Esophagus muscularis mucosa (tissue), 4 donors: Measurements from ENCODE around the gene CENPC. TPM values are rescaled to one million over a fixed set of nuclear protein-coding genes. Genes with fewer than 3 reads are reported as not detected.
"Not testable (repeated sequence)": the region's sequence is repeated elsewhere in the genome, so short reads cannot be mapped to it uniquely, and the experiment has no call there.

Experiments
- DNase-seq: peaks from one replicate; pipeline ENCODE4 v3.0.0-alpha.2; 2017; ENCODE audit errors: extremely low spot score
- H3K27ac ChIP-seq, 4 donors: fragments of 200-600 bp; sonication (generic); replicated peaks in 1 of 4; 1 replicate in 3 of 4; 2 replicates in 1 of 4; pipeline ENCODE4 v1.5.1; 2016 to 2019; ENCODE audit warnings: mild to moderate bottlenecking in 1 of 4
- H3K27me3 ChIP-seq, 4 donors: fragments of 200-600 bp; sonication (generic); one replicate each; pipeline versions ENCODE4 v1.5.1 to v1.6.0; 2016 to 2019
- H3K36me3 ChIP-seq, 4 donors: fragments of 200-600 bp; sonication (generic); one replicate each; pipeline ENCODE4 v1.5.1; 2016 to 2019
- H3K4me1 ChIP-seq, 4 donors: fragments of 200-600 bp; sonication (generic); one replicate each; pipeline ENCODE4 v1.5.1; 2016 to 2019
- H3K4me3 ChIP-seq, 4 donors: fragments of 200-600 bp; sonication (generic); 1 replicate in 2 of 4; 2 replicates in 2 of 4; pipeline ENCODE4 v1.5.1; 2016 to 2019; ENCODE audit warnings: mild to moderate bottlenecking in 4 of 4, moderate library complexity in 1 of 4
- H3K9me3 ChIP-seq, 4 donors: fragments of 200-600 bp; sonication (generic); 1 replicate in 3 of 4; 2 replicates in 1 of 4; pipeline ENCODE4 v1.5.1; 2016 to 2019
- CTCF ChIP-seq, 3 experiments: fragments of 200-600 bp in 2 of 3; fragments of 450-650 bp in 1 of 3; sonication (generic) in 2 of 3; IDR thresholded peaks; one replicate each; pipeline ENCODE4 v1.5.1; 2017 to 2019; ENCODE audit warnings: antibody characterized with exemption in 3 of 3, mild to moderate bottlenecking in 2 of 3, moderate library complexity in 1 of 3
- EP300 ChIP-seq: sonication (generic); formaldehyde crosslinking; IDR thresholded peaks from one replicate; pipeline ENCODE4 v1.6.1; 2017; ENCODE audit warnings: antibody characterized with exemption
- POLR2A ChIP-seq: fragments of 450-650 bp; IDR thresholded peaks from one replicate; pipeline ENCODE4 v1.6.1; 2017; ENCODE audit warnings: antibody characterized with exemption, moderate library complexity, mild to moderate bottlenecking, low read depth
- POLR2AphosphoS5 ChIP-seq, 2 donors: sonication (generic); formaldehyde crosslinking; IDR thresholded peaks; one replicate each; pipeline ENCODE4 v1.6.1; 2017; ENCODE audit warnings: antibody characterized with exemption in 2 of 2
- WGBS: methylation state at CpG from one replicate; pipeline ENCODE4 v1.1.5; 2018; 5-methylcytosine and 5-hydroxymethylcytosine counted together
- intact Hi-C: fragments of 100-400 bp; cut with DNase I; formaldehyde crosslinking; loops from one replicate; pipeline ENCODE4 v1.15.1; 2023
- total RNA-seq, 4 donors: library from RNA; depleted of rRNA; stranded (reverse); fragments of >200 nt; gene quantifications; one replicate each; pipeline versions ENCODE4 v1.1.0 to v1.2.1, GENCODE V29; 2016

CENPC gene
- total RNA-seq, 4 donors from 2014 or later, result 14.5 to 26.2 (median 15.3) TPM

GRCh38 chr4:67446811-67447210 is 98.5 kb downstream of the CENPC start:
- DNase-seq, result no peak
- Histone ChIP-seq H3K36me3 (peaks cover 0 to 24% (median 3%) of the 10 kb centered on the region in 4 donors), H3K4me1 (no peaks in the 10 kb centered on the region), H3K9me3 (no peaks in the 10 kb centered on the region), H3K27ac (no peak overlapping the region), H3K27me3 (no peaks in the 10 kb centered on the region), H3K4me3 (no peak overlapping the region)
- intact Hi-C loops, result no loop called here
- 70% methylated on average over 1 of the region's 1 CpG for WGBS
- TF ChIP-seq CTCF (IDR thresholded peaks at IDR 0.05) (no peak), EP300 (no peak), POLR2A (no peak), POLR2AphosphoS5 (IDR thresholded peaks at IDR 0.05) (no peak)

- peaks cover 0 to 22% (median under 1%) of the 10 kb centered on the region in 4 donors for H3K36me3 ChIP-seq
- H3K27ac ChIP-seq, H3K4me3 ChIP-seq, H3K27me3 ChIP-seq, intact Hi-C loops, H3K9me3 ChIP-seq, H3K4me1 ChIP-seq, DNase-seq: not testable (repeated sequence)
- 67% methylated on average over 25 of the region's 25 CpGs for WGBS
Measured at GRCh38 chr4:67445881-67446280, 99.4 kb downstream of the CENPC start.

GRCh38 chr4:67438975-67439374 is 106.3 kb downstream of the CENPC start:
- DNase-seq, result no peak
- TF ChIP-seq CTCF (IDR thresholded peaks at IDR 0.05) (no peak), POLR2A (no peak), POLR2AphosphoS5 (IDR thresholded peaks at IDR 0.05) (no peak), EP300 (no peak)
- Histone ChIP-seq H3K4me3 (no peak overlapping the region), H3K4me1 (no peaks in the 10 kb centered on the region), H3K36me3 (peaks cover 0 to 5% (median 2%) of the 10 kb centered on the region in 4 donors), H3K27me3 (no peaks in the 10 kb centered on the region), H3K27ac (no peak overlapping the region), H3K9me3 (no peaks in the 10 kb centered on the region)
- intact Hi-C loops, result no loop called here
- WGBS, result 79% methylated on average over 4 of the region's 4 CpGs

GRCh38 chr4:67437974-67438713 is 107.2 kb downstream of the CENPC start:
- H3K4me3 ChIP-seq, result no peak overlapping the region
- DNase-seq, result no peak
- TF ChIP-seq POLR2A, result no peak
- TF ChIP-seq CTCF (IDR thresholded peaks at IDR 0.05), result no peak
- no peak for TF ChIP-seq POLR2AphosphoS5 (IDR thresholded peaks at IDR 0.05)
- no peak for TF ChIP-seq EP300
- intact Hi-C loops, result no loop called here
- H3K27ac ChIP-seq, result peak overlapping the region in 2 of 4 donors; percentile 2 to 20
- no peaks in the 10 kb centered on the region for H3K9me3 ChIP-seq
- peaks cover 0 to 5% (median 2%) of the 10 kb centered on the region in 4 donors for H3K36me3 ChIP-seq
- 53% methylated on average over 2 of the region's 2 CpGs for WGBS
- H3K27me3 ChIP-seq, result no peaks in the 10 kb centered on the region
- no peaks in the 10 kb centered on the region for H3K4me1 ChIP-seq

- Histone ChIP-seq H3K9me3 (no peaks in the 10 kb centered on the region), H3K27me3 (no peaks in the 10 kb centered on the region), H3K4me1 (no peaks in the 10 kb centered on the region), H3K36me3 (peaks cover 0 to 9% (median 2%) of the 10 kb centered on the region in 4 donors), H3K27ac (no peak overlapping the region), H3K4me3 (no peak overlapping the region)
- DNase-seq, result no peak
- intact Hi-C loops, result no loop called here
- TF ChIP-seq EP300, result no peak
- TF ChIP-seq POLR2AphosphoS5 (IDR thresholded peaks at IDR 0.05), result no peak
- WGBS, result 77% methylated on average over 2 of the region's 2 CpGs
Measured at GRCh38 chr4:67436742-67437141, 108.6 kb downstream of the CENPC start.

- Histone ChIP-seq H3K36me3 (peaks cover 0 to 4% (median 2%) of the 10 kb centered on the region in 4 donors), H3K27ac (no peak overlapping the region), H3K4me1 (no peaks in the 10 kb centered on the region), H3K9me3 (no peaks in the 10 kb centered on the region), H3K27me3 (no peaks in the 10 kb centered on the region), H3K4me3 (no peak overlapping the region)
- no peak for DNase-seq
- intact Hi-C loops, result no loop called here
- 0% methylated on average over 1 of the region's 1 CpG for WGBS
- TF ChIP-seq POLR2A (no peak), POLR2AphosphoS5 (IDR thresholded peaks at IDR 0.05) (no peak), CTCF (IDR thresholded peaks at IDR 0.05) (no peak), EP300 (no peak)
Measured at GRCh38 chr4:67430989-67431388, 114.3 kb downstream of the CENPC start.
